SK-N-SH (cell line): ENCODE results near the gene PSME2. TPM values are rescaled to one million over a fixed set of nuclear protein-coding genes. Genes with fewer than 3 reads are reported as not detected.

ENCODE experiments used
- CTCF ChIA-PET: fragments of 300-600, 350-600 bp; formaldehyde crosslinking; extraction: SDS; loops from one replicate; lab custom pipeline; 2021; lab: Yijun Ruan, JAX
- POLR2A ChIA-PET: fragments of 350-600 bp; sonication (Branson Sonifier 250); formaldehyde crosslinking; extraction: SDS; loops from one replicate; lab custom pipeline; 2020; ENCODE audit warnings: antibody characterized with exemption, inconsistent platforms; lab: Yijun Ruan, JAX
- DNase-seq: peaks from one replicate; pipeline ENCODE4 v3.0.0; 2012
- H2AFZ ChIP-seq: fragments of 200-600 bp; sonication (generic); 2 replicates; pipeline ENCODE4 v1.8.1; 2016; ENCODE audit warnings: antibody characterized with exemption, mild to moderate bottlenecking, low read depth
- H3F3A ChIP-seq: fragments of 200-600 bp; sonication (generic); replicated peaks from 2 replicates; pipeline ENCODE3; 2016; ENCODE audit warnings: antibody characterized with exemption, mild to moderate bottlenecking; ENCODE audit not compliant: insufficient read depth
- H3K27ac ChIP-seq, 2 experiments: fragments of 200-500 bp in 1 of 2; fragments of 200-600 bp in 1 of 2; sonication (Bioruptor generic) in 1 of 2; sonication (generic), shearing (Covaris generic) in 1 of 2; 2 replicates each; pipeline versions ENCODE4 v1.5.1 to v1.6.1; 2014 to 2016; ENCODE audit warnings: low read depth in 2 of 2, inconsistent platforms in 1 of 2, low read length in 1 of 2, mild to moderate bottlenecking in 1 of 2, mixed read lengths in 1 of 2
- H3K27me3 ChIP-seq: fragments of 200-600 bp; sonication (generic), shearing (Covaris generic); 2 replicates; pipeline ENCODE4 v1.6.1; 2016; ENCODE audit warnings: mixed run types; ENCODE audit not compliant: insufficient read depth
- H3K36me3 ChIP-seq, 2 experiments: fragments of 200-500 bp in 1 of 2; fragments of 200-600 bp in 1 of 2; sonication (Bioruptor generic) in 1 of 2; sonication (generic) in 1 of 2; replicated peaks in 1 of 2; 2 replicates each; pipeline versions ENCODE3 to v1.5.1; 2014 to 2016; ENCODE audit warnings: low read length in 1 of 2, mild to moderate bottlenecking in 1 of 2; ENCODE audit not compliant: insufficient read depth in 2 of 2, control insufficient read depth in 1 of 2
- H3K4me1 ChIP-seq, 2 experiments: fragments of 200-500 bp in 1 of 2; fragments of 200-600 bp in 1 of 2; sonication (Bioruptor generic) in 1 of 2; sonication (generic), shearing (Covaris generic) in 1 of 2; 2 replicates each; pipeline versions ENCODE4 v1.5.1 to v1.6.1; 2014 to 2016; ENCODE audit warnings: low read depth in 1 of 2, low read length in 1 of 2, mixed run types in 1 of 2; ENCODE audit not compliant: insufficient read depth in 2 of 2, control insufficient read depth in 1 of 2
- H3K4me2 ChIP-seq: fragments of 200-600 bp; sonication (generic), shearing (Covaris generic); 2 replicates; pipeline ENCODE4 v1.6.1; 2017; ENCODE audit warnings: mixed run types
- H3K4me3 ChIP-seq, 2 experiments: fragments of 200-500 bp in 1 of 2; fragments of 200-600 bp in 1 of 2; sonication (Bioruptor generic) in 1 of 2; sonication (generic), shearing (Covaris generic) in 1 of 2; 2 replicates each; pipeline versions ENCODE4 v1.5.1 to v1.8.1; 2014 to 2016; ENCODE audit warnings: low read depth in 2 of 2, inconsistent platforms in 1 of 2, low read length in 1 of 2, mild to moderate bottlenecking in 1 of 2, mixed read lengths in 1 of 2, moderate library complexity in 1 of 2
- H3K79me2 ChIP-seq: fragments of 200-600 bp; sonication (generic); 2 replicates; pipeline ENCODE4 v1.8.1; 2017; ENCODE audit warnings: mild to moderate bottlenecking; ENCODE audit not compliant: insufficient read depth
- H3K9ac ChIP-seq: fragments of 200-600 bp; sonication (generic); 2 replicates; pipeline ENCODE4 v1.6.1; 2017; ENCODE audit warnings: mixed run types
- H3K9me2 ChIP-seq: fragments of 200-600 bp; sonication (generic); 2 replicates; pipeline ENCODE4 v1.6.1; 2017; ENCODE audit warnings: mixed run types
- H3K9me3 ChIP-seq: fragments of 200-600 bp; sonication (generic); 2 replicates; pipeline ENCODE4 v1.6.1; 2017; ENCODE audit warnings: mixed run types, mild to moderate bottlenecking, moderate library complexity
- H4K20me1 ChIP-seq: fragments of 200-600 bp; sonication (generic); 2 replicates; pipeline ENCODE4 v1.6.1; 2017; ENCODE audit warnings: mild to moderate bottlenecking, mixed run types; ENCODE audit not compliant: insufficient read depth
- CHD2 ChIP-seq: fragments of 150-350 bp; IDR thresholded peaks from 2 replicates; pipeline ENCODE4 v1.6.1; 2018; ENCODE audit warnings: low read length; ENCODE audit not compliant: partially characterized antibody
- CTCF ChIP-seq: fragments of 200-600 bp; sonication (generic); IDR thresholded peaks from 2 replicates; pipeline ENCODE4 v1.6.1; 2017; ENCODE audit warnings: antibody characterized with exemption, mild to moderate bottlenecking, moderate library complexity
- ELF1 ChIP-seq: IDR thresholded peaks from 2 replicates; pipeline ENCODE4 v1.4.0; 2012
- EZH2phosphoT487 ChIP-seq: fragments of 200-600 bp; sonication (generic); IDR thresholded peaks from 2 replicates; pipeline ENCODE4 v1.6.1; 2017; ENCODE audit warnings: low read depth, mixed run types, mild to moderate bottlenecking, antibody characterized with exemption, moderate library complexity, borderline replicate concordance
- FOSL2 ChIP-seq: IDR thresholded peaks from 2 replicates; pipeline ENCODE4 v1.4.0; 2012; ENCODE audit warnings: low read depth, mild to moderate bottlenecking, moderate library complexity, borderline replicate concordance
- IRF3 ChIP-seq: fragments of 150-350 bp; IDR thresholded peaks from 2 replicates; pipeline ENCODE4 v1.6.1; 2016; ENCODE audit warnings: mild to moderate bottlenecking, low read depth, low read length
- JUND ChIP-seq: IDR thresholded peaks from 2 replicates; pipeline ENCODE4 v1.4.0; 2012
- MEF2A ChIP-seq: IDR thresholded peaks from 2 replicates; pipeline ENCODE4 v1.4.0; 2012; ENCODE audit warnings: low read depth, borderline replicate concordance
- NFIC ChIP-seq: IDR thresholded peaks from 2 replicates; pipeline ENCODE4 v1.4.0; 2012; ENCODE audit warnings: borderline replicate concordance
- PBX3 ChIP-seq: IDR thresholded peaks from 2 replicates; pipeline ENCODE4; 2012
- RCOR1 ChIP-seq: fragments of 150-350 bp; IDR thresholded peaks from 2 replicates; pipeline ENCODE4 v1.6.1; 2017; ENCODE audit warnings: antibody characterized with exemption, low read length
- RFX5 ChIP-seq: IDR thresholded peaks from 2 replicates; pipeline ENCODE4 v1.6.1; 2012; ENCODE audit warnings: mild to moderate bottlenecking, improper control_type of control experiment, low read length
- SMC3 ChIP-seq: IDR thresholded peaks from 2 replicates; pipeline ENCODE4 v1.6.1; 2012; ENCODE audit warnings: low read depth, low read length, improper control_type of control experiment
- TEAD4 ChIP-seq: IDR thresholded peaks from 2 replicates; pipeline ENCODE4 v1.4.0; 2012; ENCODE audit warnings: mild to moderate bottlenecking, borderline replicate concordance; ENCODE audit not compliant: insufficient read depth
- USF1 ChIP-seq: IDR thresholded peaks from 2 replicates; pipeline ENCODE4 v1.4.0; 2012; ENCODE audit warnings: low read depth, borderline replicate concordance
- YY1 ChIP-seq: IDR thresholded peaks from 2 replicates; pipeline ENCODE4 v1.4.0; 2012; ENCODE audit warnings: low read depth, mild to moderate bottlenecking
- ZBTB33 ChIP-seq: IDR thresholded peaks from 2 replicates; pipeline ENCODE4 v1.4.0; 2012; ENCODE audit warnings: low read depth, borderline replicate concordance
- WGBS: methylation state at CpG from one replicate; pipeline ENCODE4 v1.1.6; 2017; ENCODE audit warnings: low lambda C conversion rate; 5-methylcytosine and 5-hydroxymethylcytosine counted together
- polyA plus RNA-seq, 3 experiments: library from polyadenylated mRNA; depleted of rRNA; stranded (reverse); fragments of >200 nt; gene quantifications; 2 replicates each; pipeline ENCODE4 v1.2.3, GENCODE V29; 2012

PSME2 gene
- polyA plus RNA-seq, 1 of the 3 experiments (the other 2 are of a cell fraction), result 147 TPM

- Histone ChIP-seq H3K9me3 (no peaks in the 10 kb centered on the region), H3K4me3 (peak overlapping the region; percentile 75 to 77), H3K4me1 (peaks cover 4 to 22% of the 10 kb centered on the region in 2 experiments; a peak in 1 of 4 replicates), H3F3A (peaks cover 17% of the 10 kb centered on the region), H2AFZ (no peak overlapping the region), H4K20me1 (peaks cover 4% of the 10 kb centered on the region; the same call in 1 of the 2 replicates), H3K36me3 (peaks cover 26 to 59% of the 10 kb centered on the region in 2 experiments), H3K9ac (peak overlapping the region; percentile 79), H3K79me2 (peaks cover 23% of the 10 kb centered on the region), H3K27ac (peak overlapping the region in 1 of 2 experiments; percentile 96; a peak in 2 of 4 replicates), H3K9me2 (no peaks in the 10 kb centered on the region), H3K4me2 (peak overlapping the region; percentile 97), H3K27me3 (no peaks in the 10 kb centered on the region)
- CTCF ChIA-PET, result interaction anchor here (1.2 to 3.5 kb wide), 15 partner anchors 8 to 858 kb away, joined by 3 to 38 read pairs (median 16); partner anchors contain the start of genes DCAF11, NRL, PSME1 and PSME2
- DNase-seq, result no peak
- 83% methylated on average over 8 of the region's 8 CpGs for WGBS
- POLR2A ChIA-PET, result interaction anchor here (0.9 to 5.2 kb wide), 9 partner anchors 9 to 110 kb away, joined by 3 to 50 read pairs (median 5); partner anchors contain the start of genes CARMIL3, DCAF11, NRL and PSME1
- TF ChIP-seq RFX5 (no peak), RCOR1 (no peak), EZH2phosphoT487 (no peak), MEF2A (no peak), CTCF (no peak), FOSL2 (no peak)
These were observed 15.7 kb upstream of the PSME2 start for GRCh38 chr14:24162093-24162492.

- H3F3A ChIP-seq, result peaks cover 17% of the 10 kb centered on the region
- peaks cover 33 to 61% of the 10 kb centered on the region in 2 experiments for H3K36me3 ChIP-seq
- CTCF ChIA-PET, result interaction anchor here (0.6 to 3.5 kb wide), 42 partner anchors 9 to 857 kb away, joined by 3 to 38 read pairs (median 5); partner anchors contain the start of genes CARMIL3, CPNE6, DCAF11 and EMC9
- peak; percentile 95 for DNase-seq
- H3K27me3 ChIP-seq, result no peaks in the 10 kb centered on the region
- peaks cover 4% of the 10 kb centered on the region; the same call in 1 of the 2 replicates for H4K20me1 ChIP-seq
- POLR2A ChIA-PET, result interaction anchor here (0.8 to 5.2 kb wide), 15 partner anchors 10 to 109 kb away, joined by 3 to 50 read pairs (median 5); partner anchors contain the start of genes CARMIL3, DCAF11, EMC9 and IPO4
- peak within 1 kb of the TSS; percentile 67 to 96 for H3K27ac ChIP-seq
- H3K4me2 ChIP-seq, result peak within 1 kb of the TSS; percentile 97
- peak within 1 kb of the TSS; percentile 75 to 77 for H3K4me3 ChIP-seq
- 1% methylated on average over 9 of the region's 12 CpGs for WGBS
- H3K9me3 ChIP-seq, result no peaks in the 10 kb centered on the region
- H3K9me2 ChIP-seq, result no peaks in the 10 kb centered on the region
- peaks cover 23% of the 10 kb centered on the region for H3K79me2 ChIP-seq
- peak within 1 kb of the TSS; percentile 79 for H3K9ac ChIP-seq
- peaks cover 4 to 22% of the 10 kb centered on the region in 2 experiments; a peak in 1 of 4 replicates for H3K4me1 ChIP-seq
- H2AFZ ChIP-seq, result peak within 1 kb of the TSS; percentile 30; the same call in 1 of the 2 replicates
- TF ChIP-seq TEAD4 (0 out of 2 replicates have a peak, but pooled peaks have one; percentile 58), SMC3 (peak; percentile 63), USF1 (peak; percentile 95), PBX3 (peak; percentile 45; the same call in 1 of the 2 replicates), JUND (no peak), FOSL2 (no peak; the same call in 1 of the 2 replicates), ELF1 (no peak), ZBTB33 (peak; percentile 66; the same call in 1 of the 2 replicates), NFIC (peak; percentile 94), CHD2 (peak; percentile 88), YY1 (no peak), IRF3 (no peak)
These were observed 14.7 kb upstream of the PSME2 start, which contains the start of gene IRF9 for GRCh38 chr14:24160850-24161804. Gene IRF9, plus strand, starts transcription at chr14:24161265. Its CDS starts 880 bp downstream, at chr14:24162145.
